Panc1 (cell line): ENCODE results near the gene DAO.
A peak's percentile ranks its signal among the peaks of the same experiment; 100 is the strongest.

Experiments
- CTCF ChIP-seq: fragments of 450-650 bp; IDR thresholded peaks from 2 replicates; pipeline ENCODE4 v1.5.1; 2017; ENCODE audit warnings: mild to moderate bottlenecking
- POLR2AphosphoS5 ChIP-seq: IDR thresholded peaks from 2 replicates; pipeline ENCODE4 v1.6.1; 2012; ENCODE audit warnings: mild to moderate bottlenecking, low read depth, low read length, moderate library complexity
- REST ChIP-seq, 2 experiments: IDR thresholded peaks; 2 replicates each; pipeline ENCODE4 v1.6.1; 2011 to 2012; ENCODE audit warnings: low read depth in 2 of 2, control low read depth in 1 of 2, low read length in 1 of 2, mild to moderate bottlenecking in 1 of 2, moderate library complexity in 1 of 2; ENCODE audit not compliant: insufficient read depth in 1 of 2
- SIN3A ChIP-seq: IDR thresholded peaks from 2 replicates; pipeline ENCODE4 v1.6.1; 2012; ENCODE audit warnings: low read depth, mild to moderate bottlenecking, low read length, moderate library complexity, borderline replicate concordance; ENCODE audit not compliant: insufficient read depth
- TCF7L2 ChIP-seq: IDR thresholded peaks from 2 replicates; pipeline ENCODE4 v1.6.1; 2011; ENCODE audit warnings: mild to moderate bottlenecking, low read depth, low read length, inconsistent platforms

DNA sequence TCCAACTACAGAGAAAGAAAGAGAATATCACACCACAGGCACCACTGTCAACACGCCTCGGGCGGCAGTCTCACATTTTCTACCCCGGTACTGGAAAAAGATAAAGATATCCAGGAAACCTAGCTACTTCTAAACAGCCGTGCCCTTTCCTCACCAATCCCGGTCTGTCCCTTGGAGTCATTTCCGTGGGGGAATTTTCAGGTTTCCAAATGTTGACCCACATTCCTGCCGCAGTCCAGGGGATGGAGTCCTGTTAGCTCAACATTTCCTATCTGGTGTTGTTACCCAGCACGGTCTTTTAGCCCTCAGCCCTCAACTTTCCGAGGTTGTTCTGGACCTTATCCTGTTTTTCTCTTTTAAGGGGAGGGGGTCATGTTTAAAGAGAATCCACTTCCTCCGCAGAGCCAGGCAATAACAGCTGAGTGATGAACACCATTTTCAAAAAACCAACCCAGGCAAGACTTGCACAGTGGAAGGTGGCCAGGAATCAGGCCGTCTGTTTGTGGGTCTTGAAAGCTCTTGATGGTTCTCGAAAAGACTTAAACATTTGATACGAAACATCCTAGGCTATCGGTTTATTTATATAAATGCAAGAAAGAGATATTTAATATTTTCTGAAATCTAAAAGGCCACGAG is 27.1 kb upstream of the DAO start:
- TF ChIP-seq CTCF (no peak), POLR2AphosphoS5 (0 out of 2 replicates have a peak, but pooled peaks have one; percentile 21), REST (IDR thresholded peaks at IDR 0.05; ENCODE audit: insufficient read depth in 1 of 2, low read depth in 2 of 2, low read length in 1 of 2) (no peak), TCF7L2 (no peak), SIN3A (no peak)
